Measurements from ENCODE around the gene INTS11. TPM values are rescaled to one million over a fixed set of nuclear protein-coding genes. Genes with fewer than 3 reads are reported as not detected.

INTS11 gene
- total RNA-seq = 100 to 1,000 TPM; 163 to 173 TPM
- polyA plus RNA-seq = 10 to 100 TPM; 68.3 to 71.3 TPM

DNA sequence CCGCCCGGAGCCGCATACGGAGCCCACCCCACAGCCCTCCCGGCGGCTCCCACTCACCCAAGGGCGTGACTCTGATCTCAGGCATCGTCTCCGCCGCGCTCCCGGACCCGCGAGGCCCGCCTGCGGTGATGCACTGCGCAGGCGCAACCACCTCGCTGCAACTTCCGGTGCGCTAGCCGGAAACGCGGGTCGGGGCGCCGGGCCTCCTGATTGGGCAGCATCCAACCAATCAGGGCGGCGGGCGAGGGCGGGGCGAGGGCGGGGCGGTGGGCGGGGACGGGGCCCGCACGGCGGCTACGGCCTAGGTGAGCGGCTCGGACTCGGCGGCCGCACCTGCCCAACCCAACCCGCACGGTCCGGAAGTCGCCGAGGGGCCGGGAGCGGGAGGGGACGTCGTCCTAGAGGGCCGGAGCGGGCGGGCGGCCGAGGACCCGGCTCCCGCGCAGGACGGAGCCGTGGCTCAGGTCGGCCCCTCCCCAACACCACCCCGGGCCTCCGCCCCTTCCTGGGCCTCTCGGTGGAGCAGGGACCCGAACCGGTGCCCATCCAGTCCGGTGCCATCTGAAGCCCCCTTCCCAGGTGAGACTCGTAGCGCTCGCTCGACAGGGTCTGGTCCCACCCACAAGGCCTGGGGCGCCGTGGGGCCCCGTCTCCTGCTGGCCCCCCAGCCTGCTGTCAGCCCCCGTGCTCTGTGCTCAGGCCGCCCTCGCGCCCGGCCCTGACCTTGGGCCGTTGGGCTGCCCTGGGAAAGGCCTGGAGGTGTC lies at the start of gene INTS11, which contains the start of gene CPTP:
TSS of gene INTS11 (minus strand) at position 137 of the 764 bp plus-strand sequence. CDS start at position 85, 52 bp downstream.
TSS of gene CPTP (plus strand) at position 279 of the 764 bp plus-strand sequence. CDS start 2,109 bp downstream, outside the sequence.
- DNase-seq = peak; percentile 95 to 96 (median 96)
- peaks cover 0 to 2% (median 0%) of the 10 kb centered on the region in 8 donors for H3K9me3 Mint-ChIP-seq
- Histone ChIP-seq H3K27ac (ENCODE audit: low read depth, low read length) (peak within 1 kb of the TSS; percentile 89), H3K4me3 (ENCODE audit: low read length in 2 of 2) (peak within 1 kb of the TSS; percentile 49 to 77), H3K9me3 (ENCODE audit: control insufficient read depth in 1 of 2, low read length in 2 of 2) (no peaks in the 10 kb centered on the region), H3K27me3 (ENCODE audit: insufficient read depth, low read length) (no peaks in the 10 kb centered on the region), H3K36me3 (ENCODE audit: insufficient read depth, low read length) (peaks cover 4% of the 10 kb centered on the region), H3K4me1 (ENCODE audit: insufficient read depth, low read length) (peaks cover 41% of the 10 kb centered on the region)
- peak within 1 kb of the TSS; percentile 77 to 97 (median 91) for H3K27ac Mint-ChIP-seq
- no peaks in the 10 kb centered on the region for H3K27me3 Mint-ChIP-seq
- ChIA-PET POLR2A (ENCODE audit: partially characterized antibody) (interaction anchor here (0.7 to 1.8 kb wide), 4 partner anchors 15 to 74 kb away, joined by 3 to 14 read pairs (median 6); partner anchors contain the start of genes AURKAIP1, CCNL2 and PUSL1), CTCF (ENCODE audit: partially characterized antibody) (interaction anchor here (1.4 kb wide), 1 partner anchor 48 kb away, joined by 4 read pairs; no protein-coding TSS in a partner anchor)
- intact Hi-C loops (cut with micrococcal nuclease) = loop anchor here (1.0 to 2.0 kb wide), 3 partner anchors 16 to 208 kb away; partner anchors contain the start of genes AURKAIP1, C1orf159 and PUSL1
- H3K36me3 Mint-ChIP-seq = peaks cover 0 to 9% of the 10 kb centered on the region in 2 donors
- H3K4me1 Mint-ChIP-seq = peaks cover 9 to 53% (median 34%) of the 10 kb centered on the region in 4 donors
- peak within 1 kb of the TSS; percentile 87 to 97 (median 93) for H3K4me3 Mint-ChIP-seq

DNA sequence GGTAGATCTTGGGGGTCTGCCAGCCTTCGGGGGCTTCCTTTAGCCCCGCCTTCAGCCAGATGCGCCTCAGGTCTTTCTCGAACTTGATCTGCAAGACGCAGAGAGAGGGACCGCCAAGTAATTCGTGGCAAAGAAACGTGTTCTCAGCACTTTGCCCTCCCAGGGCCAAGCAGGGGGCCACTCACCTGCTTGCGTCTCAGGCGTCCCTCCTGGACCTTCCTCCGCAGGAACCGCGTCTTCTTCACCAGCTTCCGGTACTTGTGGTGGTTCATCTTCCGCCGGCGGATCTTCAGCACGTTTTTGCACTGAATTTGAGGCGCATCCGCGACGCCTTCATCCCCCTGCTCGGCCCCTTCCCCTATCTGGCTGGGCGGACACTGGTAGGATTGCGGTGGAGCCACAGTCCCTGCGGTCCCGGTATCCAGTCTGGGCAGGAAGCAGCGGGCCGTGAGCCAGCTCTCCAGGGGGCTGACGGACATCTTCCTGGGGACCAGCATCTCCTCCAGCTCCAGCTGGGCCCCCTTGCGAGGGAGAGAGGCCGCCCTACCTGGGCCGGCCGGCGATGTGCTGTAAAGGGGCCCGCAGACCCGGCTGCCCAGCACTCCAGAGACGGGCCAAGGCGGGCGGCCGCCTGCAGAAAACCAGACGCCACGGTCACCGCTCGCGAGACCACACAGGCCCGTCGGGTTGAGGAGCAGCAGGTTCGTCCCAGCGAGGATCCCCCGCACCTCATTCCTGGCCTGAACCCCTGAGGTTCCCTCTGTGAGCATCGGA lies 49.5 kb upstream of the INTS11 start:
- H3K4me1 ChIP-seq (ENCODE audit: insufficient read depth, low read length) = peaks cover 46% of the 10 kb centered on the region

DNA sequence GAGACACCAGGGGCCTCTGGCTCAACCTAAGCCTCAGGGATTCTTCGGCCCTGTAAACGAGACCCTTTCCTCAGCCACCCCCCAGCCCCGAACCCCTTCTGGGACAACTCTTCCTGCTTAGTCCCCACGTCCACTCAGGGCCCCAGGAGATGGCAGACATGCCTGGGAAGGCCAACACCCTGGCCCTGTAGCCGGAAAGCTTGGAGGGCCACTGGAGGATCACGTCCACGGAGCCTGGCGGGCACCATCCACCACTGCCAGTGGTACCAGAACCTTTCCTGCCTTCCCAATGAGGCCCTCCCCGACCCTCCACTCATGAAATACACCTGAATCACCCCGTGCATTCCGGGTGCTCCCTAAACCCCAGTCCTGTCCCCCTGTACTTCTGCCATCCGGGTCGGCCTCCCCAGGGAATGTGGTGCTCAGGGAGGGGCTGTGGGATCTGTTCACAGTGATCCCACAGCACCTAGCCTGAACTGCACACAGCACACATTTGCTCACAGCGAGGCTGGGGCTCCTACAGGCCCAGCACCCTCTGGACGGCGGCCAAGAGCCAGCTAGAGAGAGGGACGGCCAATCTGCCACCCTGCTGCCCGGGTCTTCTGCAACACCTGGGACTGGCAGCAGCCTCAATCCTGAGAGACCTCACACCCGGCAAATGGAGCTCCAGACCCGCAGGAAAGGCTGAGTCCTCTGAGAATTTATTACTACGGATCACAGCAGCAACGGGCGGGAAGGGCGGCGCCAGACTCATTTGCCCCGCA lies 48.8 kb upstream of the INTS11 start:
- peaks cover 46% of the 10 kb centered on the region for H3K4me1 ChIP-seq (ENCODE audit: insufficient read depth, low read length)
- no peaks in the 10 kb centered on the region for H3K9me3 ChIP-seq (ENCODE audit: control insufficient read depth in 1 of 2, low read length in 2 of 2)
- no peak overlapping the region for H3K27ac ChIP-seq (ENCODE audit: low read depth, low read length)
- Mint-ChIP-seq H3K4me1 (peaks cover 6 to 45% (median 28%) of the 10 kb centered on the region in 4 donors), H3K4me3 (peak overlapping the region; percentile 29 to 77 (median 64)), H3K36me3 (peaks cover 0 to 16% of the 10 kb centered on the region in 2 donors), H3K27me3 (no peaks in the 10 kb centered on the region), H3K27ac (peak overlapping the region in 6 of 7 donors; percentile 72 to 87 (median 82)), H3K9me3 (no peaks in the 10 kb centered on the region)
- no peak for DNase-seq
- no peaks in the 10 kb centered on the region for H3K36me3 ChIP-seq (ENCODE audit: insufficient read depth, low read length)
- H3K27me3 ChIP-seq (ENCODE audit: insufficient read depth, low read length) = no peaks in the 10 kb centered on the region
- CTCF ChIA-PET (ENCODE audit: partially characterized antibody) = interaction anchor here (0.9 to 2.6 kb wide), 12 partner anchors 10 to 251 kb away, joined by 3 to 11 read pairs (median 6); partner anchors contain the start of gene CCNL2
- POLR2A ChIA-PET (ENCODE audit: partially characterized antibody) = interaction anchor here (2.9 to 10.2 kb wide), 3 partner anchors 21 to 34 kb away, joined by 24 to 149 read pairs (median 74); partner anchors contain the start of genes CCNL2 and MRPL20
- H3K4me3 ChIP-seq (ENCODE audit: low read length in 2 of 2) = no peak overlapping the region
- intact Hi-C loops (cut with micrococcal nuclease) = loop anchor here (2.0 kb wide), 1 partner anchor 24 kb away; the partner anchor contains the start of gene DVL1

More for the DNA sequence above, 49.5 kb upstream of the INTS11 start:
- H3K4me3 ChIP-seq (ENCODE audit: low read length in 2 of 2) = peak overlapping the region in 1 of 2 donors; percentile 73
- peak overlapping the region; percentile 88 for H3K27ac ChIP-seq (ENCODE audit: low read depth, low read length)
- H3K9me3 Mint-ChIP-seq = no peaks in the 10 kb centered on the region
- peaks cover 6 to 45% (median 28%) of the 10 kb centered on the region in 4 donors for H3K4me1 Mint-ChIP-seq
- intact Hi-C loops (cut with micrococcal nuclease) = loop anchor here (2.0 kb wide), 2 partner anchors 25 to 49 kb away; partner anchors contain the start of genes CPTP, DVL1 and INTS11
- no peaks in the 10 kb centered on the region for H3K36me3 ChIP-seq (ENCODE audit: insufficient read depth, low read length)
- no peaks in the 10 kb centered on the region for H3K9me3 ChIP-seq (ENCODE audit: control insufficient read depth in 1 of 2, low read length in 2 of 2)
- no peaks in the 10 kb centered on the region for H3K27me3 Mint-ChIP-seq
- ChIA-PET CTCF (ENCODE audit: partially characterized antibody) (interaction anchor here (1.1 to 1.6 kb wide), 3 partner anchors 25 to 241 kb away, joined by 3 to 6 read pairs (median 6); partner anchors contain the start of gene CCNL2), POLR2A (ENCODE audit: partially characterized antibody) (interaction anchor here (0.9 to 10.2 kb wide), 12 partner anchors 8 to 257 kb away, joined by 3 to 149 read pairs (median 9); partner anchors contain the start of genes B3GALT6, C1orf159, CCNL2 and MIB2)
- peaks cover 0 to 16% of the 10 kb centered on the region in 2 donors for H3K36me3 Mint-ChIP-seq
- H3K27ac Mint-ChIP-seq = peak overlapping the region in 6 of 7 donors; percentile 78 to 91 (median 86)
- H3K4me3 Mint-ChIP-seq = peak overlapping the region; percentile 75 to 95 (median 82)
- no peak for DNase-seq
- no peaks in the 10 kb centered on the region for H3K27me3 ChIP-seq (ENCODE audit: insufficient read depth, low read length)

DNA sequence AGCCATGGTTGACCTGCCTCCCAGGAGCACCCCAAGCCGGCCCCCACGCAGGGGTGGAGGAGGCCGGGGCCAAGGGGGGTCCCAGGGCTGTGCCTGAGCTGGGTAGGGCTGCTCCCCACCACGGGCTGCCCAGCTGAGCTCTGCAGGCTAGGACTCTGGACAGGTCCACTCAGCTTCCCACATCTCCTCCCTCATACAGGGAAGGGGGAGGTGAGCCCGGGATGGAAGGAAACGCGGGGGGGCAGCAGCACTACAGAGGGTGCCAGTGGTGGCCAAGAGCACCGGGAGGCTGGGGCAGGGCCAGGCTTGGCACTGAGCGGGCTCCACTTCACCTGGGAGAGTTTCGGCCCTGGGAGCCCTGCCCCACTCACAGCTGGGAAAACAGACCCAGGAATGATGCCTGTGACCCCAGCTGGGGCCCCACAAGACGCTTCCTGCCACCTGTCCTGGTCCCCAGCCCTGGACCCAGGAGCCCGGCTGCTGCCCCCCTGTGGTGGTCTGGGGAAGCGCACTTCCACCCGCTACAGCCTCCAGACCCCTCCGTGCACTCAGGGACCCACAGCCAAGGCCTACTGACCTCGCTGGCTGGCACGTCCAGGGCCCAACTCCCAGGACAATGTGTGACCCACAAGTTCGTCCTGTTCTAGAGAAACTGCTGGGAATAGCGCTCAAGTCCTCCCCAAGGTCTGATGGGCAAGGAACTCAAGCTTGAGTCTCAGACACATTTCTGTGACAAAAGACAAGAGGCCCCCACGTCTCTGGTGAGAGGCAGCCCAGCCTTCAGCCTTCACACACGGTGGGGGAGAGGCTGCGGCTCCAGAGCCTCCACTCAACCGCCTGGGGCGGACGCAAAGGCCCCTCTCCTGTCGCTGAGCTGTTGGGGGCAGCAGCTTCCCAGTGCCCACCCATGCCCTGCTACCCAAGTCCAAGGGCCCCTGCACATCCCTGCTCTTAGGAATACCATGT lies 47.6 kb upstream of the INTS11 start:
- Mint-ChIP-seq H3K27me3 (no peaks in the 10 kb centered on the region), H3K9me3 (no peaks in the 10 kb centered on the region), H3K27ac (peak overlapping the region in 6 of 7 donors; percentile 81 to 92 (median 85)), H3K36me3 (peaks cover 0 to 16% of the 10 kb centered on the region in 2 donors), H3K4me3 (peak overlapping the region in 7 of 8 donors; percentile 38 to 77 (median 63)), H3K4me1 (peaks cover 6 to 45% (median 28%) of the 10 kb centered on the region in 4 donors)
- H3K36me3 ChIP-seq (ENCODE audit: insufficient read depth, low read length) = no peaks in the 10 kb centered on the region
- ChIA-PET POLR2A (ENCODE audit: partially characterized antibody) (interaction anchor here (0.7 to 10.2 kb wide), 9 partner anchors 13 to 249 kb away, joined by 3 to 149 read pairs (median 5); partner anchors contain the start of genes CCNL2, MIB2, MRPL20 and UBE2J2), CTCF (ENCODE audit: partially characterized antibody) (interaction anchor here (0.8 to 2.6 kb wide), 21 partner anchors 9 to 253 kb away, joined by 3 to 11 read pairs (median 4); partner anchors contain the start of genes CCNL2 and MRPL20)
- no peaks in the 10 kb centered on the region for H3K9me3 ChIP-seq (ENCODE audit: control insufficient read depth in 1 of 2, low read length in 2 of 2)
- H3K4me1 ChIP-seq (ENCODE audit: insufficient read depth, low read length) = peaks cover 46% of the 10 kb centered on the region
- intact Hi-C loops (cut with micrococcal nuclease) = loop anchor here (2.0 kb wide), 1 partner anchor 23 kb away; the partner anchor contains the start of gene DVL1
- H3K27me3 ChIP-seq (ENCODE audit: insufficient read depth, low read length) = no peaks in the 10 kb centered on the region
- peak overlapping the region; percentile 64 for H3K27ac ChIP-seq (ENCODE audit: low read depth, low read length)
- H3K4me3 ChIP-seq (ENCODE audit: low read length in 2 of 2) = peak overlapping the region in 1 of 2 donors; percentile 53
- DNase-seq = peak; percentile 68 to 79 (median 72)

DNA sequence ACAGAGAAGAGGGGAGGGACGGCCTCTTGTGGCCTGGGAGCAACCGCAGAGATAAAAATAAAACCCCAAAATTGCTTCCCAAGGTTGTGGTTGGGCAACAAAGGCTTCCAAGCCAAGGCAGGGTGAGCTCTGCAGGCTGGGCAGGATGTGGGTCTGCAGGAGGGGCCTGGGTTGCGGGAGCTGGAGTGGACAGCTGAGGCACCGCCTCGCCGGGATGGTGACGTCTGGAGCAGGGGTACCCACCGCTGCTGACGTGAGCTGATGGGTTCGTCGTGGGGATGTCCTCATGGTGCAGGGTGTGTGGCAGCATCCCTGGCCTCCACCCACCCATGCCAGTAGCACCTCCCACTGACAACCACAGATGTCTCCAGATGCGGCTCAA lies 46.9 kb upstream of the INTS11 start:
- peak overlapping the region in 6 of 7 donors; percentile 74 to 92 (median 85) for H3K27ac Mint-ChIP-seq
- H3K27me3 Mint-ChIP-seq = no peaks in the 10 kb centered on the region
- peaks cover 6 to 45% (median 28%) of the 10 kb centered on the region in 4 donors for H3K4me1 Mint-ChIP-seq
- peak overlapping the region in 1 of 2 donors; percentile 53 for H3K4me3 ChIP-seq (ENCODE audit: low read length in 2 of 2)
- peak; percentile 87 to 96 (median 90) for DNase-seq
- CTCF ChIA-PET (ENCODE audit: partially characterized antibody) = interaction anchor here (0.8 to 2.6 kb wide), 13 partner anchors 8 to 249 kb away, joined by 3 to 11 read pairs (median 6); partner anchors contain the start of genes CCNL2 and MRPL20
- intact Hi-C loops (cut with micrococcal nuclease) = no loop called here
- H3K4me1 ChIP-seq (ENCODE audit: insufficient read depth, low read length) = peaks cover 46% of the 10 kb centered on the region
- H3K27ac ChIP-seq (ENCODE audit: low read depth, low read length) = peak overlapping the region; percentile 64
- H3K9me3 Mint-ChIP-seq = no peaks in the 10 kb centered on the region
- H3K36me3 Mint-ChIP-seq = peaks cover 0 to 16% of the 10 kb centered on the region in 2 donors
- no peaks in the 10 kb centered on the region for H3K27me3 ChIP-seq (ENCODE audit: insufficient read depth, low read length)
- H3K9me3 ChIP-seq (ENCODE audit: control insufficient read depth in 1 of 2, low read length in 2 of 2) = no peaks in the 10 kb centered on the region
- H3K36me3 ChIP-seq (ENCODE audit: insufficient read depth, low read length) = no peaks in the 10 kb centered on the region
- H3K4me3 Mint-ChIP-seq = peak overlapping the region; percentile 35 to 77 (median 64)
- POLR2A ChIA-PET (ENCODE audit: partially characterized antibody) = interaction anchor here (0.5 to 10.2 kb wide), 9 partner anchors 12 to 249 kb away, joined by 3 to 149 read pairs (median 4); partner anchors contain the start of genes CCNL2, MIB2 and MRPL20
